Activated CD8-positive, alpha-beta memory T cell treated with anti-CD3 and anti-CD28 coated beads, Interleukin-2, amount 50 U/mL, for 1 hour (primary cell): ENCODE data around the gene NRXN3.

Experiments
- DNase-seq: peaks from one replicate; pipeline ENCODE4 v3.0.0-alpha.2; 2020; ENCODE audit errors: extremely low read depth

The NRXN3 gene

GRCh38 chr14:78798757-78799156 lies 628.6 kb downstream of the NRXN3 start:
- no peak for DNase-seq

- no peak for DNase-seq
Measured at GRCh38 chr14:78805570-78805969, 635.4 kb downstream of the NRXN3 start.

GRCh38 chr14:78823035-78823434 lies 652.9 kb downstream of the NRXN3 start:
- DNase-seq: no peak

- no peak for DNase-seq
Measured at GRCh38 chr14:78823516-78823915, 653.3 kb downstream of the NRXN3 start.

GRCh38 chr14:78829274-78829673 lies 659.1 kb downstream of the NRXN3 start:
- no peak for DNase-seq

- no peak for DNase-seq
Measured at GRCh38 chr14:78834766-78835451, 664.7 kb downstream of the NRXN3 start.

- DNase-seq: no peak
Measured at GRCh38 chr14:78835909-78836308, 665.7 kb downstream of the NRXN3 start.

- no peak for DNase-seq
Measured at GRCh38 chr14:78836777-78837176, 666.6 kb downstream of the NRXN3 start.

GRCh38 chr14:78838959-78839358 lies 668.8 kb downstream of the NRXN3 start:
- DNase-seq: no peak

GRCh38 chr14:78840898-78841297 lies 670.7 kb downstream of the NRXN3 start:
- DNase-seq: no peak

- DNase-seq: no peak
Measured at GRCh38 chr14:78847801-78848200, 677.6 kb downstream of the NRXN3 start.

- DNase-seq: no peak
Measured at GRCh38 chr14:78848234-78848820, 678.2 kb downstream of the NRXN3 start.

- no peak for DNase-seq
Measured at GRCh38 chr14:78849952-78850351, 679.8 kb downstream of the NRXN3 start.

GRCh38 chr14:78851189-78851588 lies 681.0 kb downstream of the NRXN3 start:
- no peak for DNase-seq

GRCh38 chr14:78852040-78852439 lies 681.9 kb downstream of the NRXN3 start:
- DNase-seq: no peak

- DNase-seq: no peak
Measured at GRCh38 chr14:78857974-78858373, 687.8 kb downstream of the NRXN3 start.

- DNase-seq: no peak
Measured at GRCh38 chr14:78863143-78863542, 693.0 kb downstream of the NRXN3 start.

GRCh38 chr14:78872837-78873236 lies 702.7 kb downstream of the NRXN3 start:
- no peak for DNase-seq

GRCh38 chr14:78873581-78873980 lies 703.4 kb downstream of the NRXN3 start:
- no peak for DNase-seq

GRCh38 chr14:78875049-78875448 lies 704.9 kb downstream of the NRXN3 start:
- no peak for DNase-seq

GRCh38 chr14:78885884-78886283 lies 715.7 kb downstream of the NRXN3 start:
- no peak for DNase-seq

- no peak for DNase-seq
Measured at GRCh38 chr14:78897443-78897842, 727.3 kb downstream of the NRXN3 start.

GRCh38 chr14:78902010-78902623 lies 731.9 kb downstream of the NRXN3 start:
- no peak for DNase-seq
